Stimulated activated CD4-positive, alpha-beta T cell treated with anti-CD3 and anti-CD28 coated beads, Interleukin-4, amount 100 ng/mL, for 4 hours (primary cell): ENCODE data around the gene SPPL3.

ENCODE experiments used
- DNase-seq, 2 experiments: peaks; one replicate each; pipeline ENCODE4 v3.0.0-alpha.2; 2020

The SPPL3 gene

DNA sequence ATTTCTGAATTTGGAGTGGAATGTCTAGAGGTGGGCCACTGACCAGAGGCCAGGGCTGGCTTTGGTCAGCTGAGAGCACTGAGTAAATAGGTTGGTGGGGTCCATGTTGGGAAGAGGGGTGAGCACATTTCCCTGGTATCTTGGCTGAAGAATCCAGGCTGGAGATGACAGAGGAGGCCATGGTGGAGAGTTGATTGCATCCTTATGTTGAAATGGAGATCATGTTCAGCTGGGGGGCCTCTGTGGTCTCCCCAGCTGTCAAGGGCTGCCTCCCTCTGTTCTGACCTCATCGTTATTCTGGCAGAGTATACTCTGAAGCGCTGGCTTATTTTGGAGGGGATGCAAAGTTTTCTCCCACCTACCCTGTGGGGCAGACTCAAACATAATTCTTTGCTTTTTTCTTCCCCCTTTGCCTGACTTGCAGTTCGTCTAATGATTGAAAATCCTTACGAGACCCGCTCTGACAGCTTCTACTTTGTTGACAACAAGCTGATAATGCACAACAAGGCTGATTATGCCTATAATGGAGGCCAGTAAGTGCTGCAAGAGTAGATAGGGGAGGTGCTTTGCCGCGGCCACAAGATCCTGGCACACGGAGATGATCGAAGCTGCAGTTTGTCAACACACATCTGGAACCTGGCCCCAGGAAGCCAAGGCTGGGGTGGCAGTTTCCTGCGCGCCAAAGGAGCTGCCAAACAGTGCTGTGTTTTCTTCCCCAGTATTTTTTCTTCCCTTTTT lies 184.5 kb downstream of the SPPL3 start:
- no peak for DNase-seq

DNA sequence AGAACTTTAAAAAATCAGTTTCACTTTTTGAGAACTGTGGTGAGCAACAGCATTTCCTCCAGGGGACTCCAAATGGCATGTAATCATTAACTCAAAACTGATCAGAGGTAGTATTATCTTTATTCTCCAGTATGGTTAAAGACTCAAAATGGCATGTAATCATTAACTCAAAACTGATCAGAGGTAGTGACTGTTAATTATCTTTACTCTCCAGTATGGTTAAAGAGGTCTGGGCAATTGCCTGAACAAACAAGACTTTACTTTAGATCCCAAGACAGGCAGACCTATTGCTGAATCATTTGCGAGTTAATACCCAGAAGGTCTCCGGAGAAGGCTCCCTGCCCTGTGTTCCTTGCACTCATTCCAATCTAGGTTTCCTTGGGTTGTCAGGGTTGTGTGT lies 185.1 kb downstream of the SPPL3 start:
- no peak for DNase-seq

DNA sequence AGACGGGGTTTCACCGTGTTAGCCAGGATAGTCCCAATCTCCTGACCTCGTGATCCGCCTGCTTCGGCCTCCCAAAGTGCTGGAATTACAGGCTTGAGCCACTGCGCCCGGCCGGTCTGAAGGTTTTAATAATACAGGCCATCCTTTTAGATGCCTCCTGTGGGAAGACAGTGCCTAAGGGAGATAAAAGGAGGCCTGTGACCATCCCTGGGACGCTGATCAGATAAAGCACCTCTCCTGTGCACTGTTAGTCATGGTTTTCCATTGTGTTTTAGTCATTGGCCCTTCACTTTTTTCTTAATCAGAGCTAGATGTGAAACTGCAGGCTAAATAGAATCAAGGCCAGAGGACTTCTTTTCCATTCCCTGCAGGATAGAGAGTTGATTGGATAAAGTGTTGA lies 186.1 kb downstream of the SPPL3 start:
- DNase-seq = no peak

DNA sequence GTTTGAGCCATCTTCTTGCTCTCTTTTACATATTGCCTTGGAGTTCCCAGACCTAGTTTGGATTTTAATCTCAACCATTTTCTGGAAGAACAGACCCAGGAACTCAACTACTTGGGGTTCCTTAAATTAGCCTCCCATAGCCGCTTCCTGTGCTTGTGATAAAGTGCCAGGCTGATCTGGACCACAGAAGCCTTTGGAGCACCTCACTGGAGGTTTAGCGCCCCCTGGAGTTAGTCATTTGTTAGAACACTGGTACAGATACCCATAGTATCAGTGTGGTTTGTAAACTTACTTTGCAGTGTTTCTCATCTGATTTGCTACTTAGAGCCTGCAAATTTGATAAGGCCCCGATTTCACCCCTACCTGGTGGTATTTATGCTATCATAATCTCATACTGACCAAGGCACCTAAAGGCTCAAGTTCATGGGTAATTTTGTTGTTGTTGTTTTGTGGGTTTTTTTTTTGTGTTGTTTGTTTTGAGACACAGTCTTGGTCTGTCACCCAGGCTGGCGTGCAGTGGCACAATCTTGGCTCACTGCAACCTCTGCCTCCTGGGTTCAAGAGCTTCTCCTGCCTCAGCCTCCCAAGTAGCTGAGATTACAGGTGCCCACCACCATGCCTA lies 190.2 kb downstream of the SPPL3 start:
- DNase-seq = peak; percentile 49 to 67

DNA sequence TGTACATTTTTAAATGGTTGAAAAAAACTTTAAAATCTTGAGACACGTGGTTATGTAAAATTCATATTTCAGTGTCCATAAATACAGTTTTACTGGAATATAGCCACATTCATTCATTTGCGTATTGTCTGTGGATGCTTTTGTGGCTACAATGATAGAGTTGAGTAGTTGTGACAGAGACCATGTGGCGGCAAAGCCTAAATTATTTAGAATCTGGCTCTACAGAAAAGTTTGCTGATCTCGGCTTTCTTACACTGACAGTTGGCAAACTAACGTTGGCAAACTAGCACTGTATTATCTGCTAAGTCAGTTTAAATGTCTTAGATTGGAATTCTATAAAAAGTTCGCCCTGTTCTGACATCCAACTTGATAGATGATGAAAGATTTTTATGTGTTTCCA lies 191.5 kb downstream of the SPPL3 start:
- DNase-seq = no peak
